GM19372 (cell line): ENCODE measurements around the gene OR11H7.
"Not testable (repeated sequence)": the region's sequence is repeated elsewhere in the genome, so short reads cannot be mapped to it uniquely, and the experiment has no call there.

Source experiments
- ATAC-seq: cut with Tn5 transposase; IDR thresholded peaks from one replicate; pipeline ENCODE4 v1.9.1; 2021; ENCODE audit warnings: mild to moderate bottlenecking, low read depth, moderate library complexity; ENCODE audit not compliant: unreplicated experiment

Gene OR11H7

DNA sequence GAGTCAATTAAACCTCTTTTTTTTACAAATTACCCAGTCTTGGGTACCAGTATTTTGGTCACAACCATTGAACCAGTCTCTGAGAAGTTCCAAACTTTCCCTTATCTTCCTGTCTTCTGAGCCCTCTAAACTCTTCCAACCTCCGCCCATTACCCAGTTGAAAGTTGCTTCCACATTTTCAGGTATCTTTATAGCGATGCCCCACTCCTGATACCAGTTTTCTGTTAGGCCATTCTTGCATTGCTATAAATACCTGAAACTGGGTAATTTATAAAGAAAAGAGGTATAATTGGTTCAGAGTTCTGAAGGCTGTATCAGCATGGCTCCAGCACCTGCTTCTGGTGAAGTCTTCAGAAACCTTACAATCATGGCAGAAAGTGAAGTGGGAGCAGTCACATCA lies 45.3 kb downstream of the OR11H7 start:
- ATAC-seq: no peak

DNA sequence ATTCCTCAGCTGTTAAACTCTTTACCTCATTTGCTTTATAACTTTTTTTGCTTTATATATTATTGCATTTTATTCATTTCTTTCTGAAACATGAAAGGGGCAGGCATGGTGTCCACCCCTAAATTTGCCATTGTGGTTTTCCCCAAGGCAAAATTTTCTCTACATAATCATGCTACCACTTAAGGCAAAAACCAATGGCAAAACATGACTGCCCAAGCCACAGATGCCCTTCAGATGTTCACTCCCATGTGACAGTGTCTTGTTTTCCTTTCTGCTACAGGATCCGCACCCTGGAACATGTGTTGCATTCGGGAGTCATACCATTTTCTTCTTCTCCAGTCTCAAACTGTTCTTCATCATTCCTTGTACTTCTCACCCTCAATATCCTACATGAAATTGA lies 48.6 kb downstream of the OR11H7 start:
- ATAC-seq: no peak

DNA sequence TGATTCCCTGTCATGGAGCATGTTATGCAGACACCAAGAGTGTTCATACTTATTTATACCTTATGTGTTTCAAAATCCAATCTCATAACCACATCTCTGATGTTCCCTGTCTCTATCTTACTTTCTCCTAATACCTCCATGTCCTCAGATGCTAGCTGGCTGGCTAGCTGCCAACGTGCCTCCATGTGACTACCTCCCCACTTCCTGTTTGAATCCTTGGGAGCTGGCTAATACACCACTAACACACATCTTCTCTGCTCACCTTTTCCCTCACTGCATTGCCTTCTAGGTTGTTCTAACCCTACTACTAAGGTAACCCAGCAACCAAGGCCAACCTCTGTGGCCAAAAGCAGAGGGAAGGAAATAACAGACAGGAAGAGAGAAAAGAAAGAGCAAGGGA lies 49.6 kb downstream of the OR11H7 start:
- ATAC-seq: no peak

DNA sequence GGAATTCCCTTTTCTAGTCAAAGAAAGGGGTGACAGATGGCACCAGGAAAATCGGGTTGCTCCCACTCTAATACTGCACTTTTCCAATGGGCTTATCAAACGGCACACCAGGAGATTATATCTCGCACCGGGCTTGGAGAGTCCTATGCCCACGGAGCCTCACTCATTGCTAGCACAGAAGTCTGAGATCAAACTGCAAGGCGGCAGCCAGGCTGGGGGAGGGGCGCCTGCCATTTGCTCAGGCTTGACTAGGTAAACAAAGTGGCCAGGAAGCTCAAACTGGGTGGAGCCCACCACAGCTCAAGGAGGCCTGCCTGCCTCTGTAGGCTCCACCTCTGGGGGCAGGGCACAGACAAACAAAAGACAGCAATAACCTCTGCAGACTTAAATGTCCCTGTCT lies 51.5 kb downstream of the OR11H7 start:
- ATAC-seq: not testable (repeated sequence)
